H1 (cell line): ENCODE data around the gene LRRC41. TPM values are rescaled to one million over a fixed set of nuclear protein-coding genes. Genes with fewer than 3 reads are reported as not detected.

Experiments used
- CTCF ChIA-PET: fragments of 300-600 bp; sonication (Branson Sonifier 250); formaldehyde crosslinking; loops from one replicate; lab custom pipeline; 2021; ENCODE audit not compliant: partially characterized antibody; lab: Charles Lee
- POLR2A ChIA-PET: fragments of 300-600 bp; sonication (Branson Sonifier 250); formaldehyde crosslinking; loops from one replicate; lab custom pipeline; 2021; ENCODE audit warnings: inconsistent platforms; ENCODE audit not compliant: partially characterized antibody; lab: Charles Lee
- DNase-seq, 2 experiments: peaks; one replicate each; pipeline versions ENCODE4 v3.0.0 to v3.0.0-alpha.2; 2010 to 2022; ENCODE audit warnings: low spot score in 2 of 2, low read depth in 1 of 2, mixed read lengths in 1 of 2
- FAIRE-seq: peaks from 2 replicates; lab custom pipeline; 2011; peaks lifted over from hg19 to GRCh38; lab: Jason Lieb, UNC
- H2AFZ ChIP-seq: 2 replicates; pipeline ENCODE4 v1.8.1; 2012; ENCODE audit warnings: low read length, inconsistent platforms
- H2AK5ac ChIP-seq: 2 replicates; pipeline ENCODE4 v1.6.1; 2013; ENCODE audit warnings: low read depth, low read length
- H2BK120ac ChIP-seq: replicated peaks from 2 replicates; pipeline ENCODE3; 2013; ENCODE audit warnings: low read depth, low read length, inconsistent platforms
- H2BK12ac ChIP-seq: 2 replicates; pipeline ENCODE4 v1.6.1; 2013; ENCODE audit warnings: low read depth, low read length
- H2BK15ac ChIP-seq: 2 replicates; pipeline ENCODE4 v1.6.1; 2013; ENCODE audit warnings: low read length
- H2BK20ac ChIP-seq: 2 replicates; pipeline ENCODE4 v1.6.1; 2013; ENCODE audit warnings: low read length
- H2BK5ac ChIP-seq: 2 replicates; pipeline ENCODE4 v1.6.1; 2013; ENCODE audit warnings: low read depth, low read length
- H3K14ac ChIP-seq: 2 replicates; pipeline ENCODE4 v1.6.1; 2013; ENCODE audit warnings: inconsistent platforms; ENCODE audit not compliant: insufficient read length
- H3K18ac ChIP-seq: 2 replicates; pipeline ENCODE4 v1.6.1; 2013; ENCODE audit warnings: low read length; ENCODE audit errors: extremely low read depth
- H3K23ac ChIP-seq: 2 replicates; pipeline ENCODE4 v1.6.1; 2013; ENCODE audit warnings: inconsistent platforms; ENCODE audit not compliant: insufficient read length
- H3K23me2 ChIP-seq: 2 replicates; pipeline ENCODE4 v1.6.1; 2013; ENCODE audit warnings: low read depth, low read length
- H3K27ac ChIP-seq: 2 replicates; pipeline ENCODE4 v1.6.1; 2011; ENCODE audit warnings: low read depth, low read length, inconsistent platforms
- H3K27me3 ChIP-seq, 4 experiments: replicated peaks in 1 of 4; 1 replicate in 1 of 4; 2 replicates in 3 of 4; pipeline versions ENCODE4 v1.6.1 to v1.8.1; 2011 to 2013; ENCODE audit warnings: low read length in 3 of 4, mild to moderate bottlenecking in 3 of 4, inconsistent platforms in 2 of 4, mixed read lengths in 2 of 4, moderate library complexity in 1 of 4; ENCODE audit not compliant: control insufficient read depth in 3 of 4, insufficient read depth in 3 of 4; ENCODE audit errors: extremely low read depth in 1 of 4
- H3K36me3 ChIP-seq, 4 experiments: 2 replicates each; pipeline versions ENCODE4 v1.6.1 to v1.8.1; 2011 to 2013; ENCODE audit warnings: mild to moderate bottlenecking in 4 of 4, low read length in 3 of 4, moderate library complexity in 2 of 4, control low read depth in 1 of 4, inconsistent platforms in 1 of 4; ENCODE audit not compliant: insufficient read depth in 4 of 4, control insufficient read depth in 2 of 4
- H3K4ac ChIP-seq: replicated peaks from 2 replicates; pipeline ENCODE3; 2013; ENCODE audit warnings: low read length, low read depth, mixed read lengths, inconsistent platforms; ENCODE audit not compliant: insufficient read length
- H3K4me1 ChIP-seq, 4 experiments: replicated peaks in 1 of 4; 1 replicate in 1 of 4; 2 replicates in 3 of 4; pipeline versions ENCODE4 v1.6.1 to v1.8.1; 2011 to 2013; ENCODE audit warnings: low read length in 3 of 4, inconsistent platforms in 2 of 4, mixed read lengths in 1 of 4; ENCODE audit not compliant: insufficient read depth in 4 of 4, control insufficient read depth in 3 of 4
- H3K4me2 ChIP-seq, 2 experiments: 2 replicates each; pipeline versions ENCODE4 v1.6.1 to v1.8.1; 2011 to 2013; ENCODE audit warnings: low read depth in 2 of 2, low read length in 2 of 2, control low read depth in 1 of 2, inconsistent platforms in 1 of 2, mild to moderate bottlenecking in 1 of 2; ENCODE audit not compliant: insufficient read depth in 1 of 2
- H3K4me3 ChIP-seq, 4 experiments: fragments of 200-600, 300-600 bp in 1 of 4; sonication (generic), shearing (Covaris generic), sonication (Bioruptor Twin) in 1 of 4; 2 replicates each; pipeline versions ENCODE4 v1.5.1 to v1.8.1; 2011 to 2016; ENCODE audit warnings: low read length in 4 of 4, low read depth in 3 of 4, control low read depth in 2 of 4, inconsistent platforms in 2 of 4, mild to moderate bottlenecking in 2 of 4, mixed read lengths in 1 of 4, moderate library complexity in 1 of 4; ENCODE audit not compliant: insufficient read depth in 2 of 4; ENCODE audit errors: extremely low read depth in 1 of 4
- H3K56ac ChIP-seq: replicated peaks from 2 replicates; pipeline ENCODE3; 2013; ENCODE audit warnings: low read depth, mild to moderate bottlenecking, mixed read lengths, low read length, inconsistent platforms; ENCODE audit not compliant: insufficient read length
- H3K79me1 ChIP-seq: 2 replicates; pipeline ENCODE4 v1.6.1; 2013; ENCODE audit warnings: low read depth, low read length, control low read depth
- H3K79me2 ChIP-seq, 2 experiments: 2 replicates each; pipeline versions ENCODE4 v1.6.1 to v1.8.1; 2012 to 2013; ENCODE audit warnings: low read length in 2 of 2, mild to moderate bottlenecking in 2 of 2, inconsistent platforms in 1 of 2; ENCODE audit not compliant: insufficient read depth in 2 of 2, control insufficient read depth in 1 of 2
- H3K9ac ChIP-seq, 4 experiments: replicated peaks in 1 of 4; 1 replicate in 1 of 4; 2 replicates in 3 of 4; pipeline versions ENCODE4 v1.6.1 to v1.8.1; 2011 to 2013; ENCODE audit warnings: low read depth in 3 of 4, low read length in 3 of 4, control low read depth in 2 of 4, mild to moderate bottlenecking in 2 of 4, moderate library complexity in 2 of 4, inconsistent platforms in 1 of 4; ENCODE audit errors: extremely low read depth in 1 of 4
- H3K9me3 ChIP-seq, 2 experiments: 2 replicates each; pipeline versions ENCODE4 v1.6.1 to v1.8.1; 2012 to 2013; ENCODE audit warnings: mild to moderate bottlenecking in 2 of 2, moderate library complexity in 2 of 2, control low read depth in 1 of 2, inconsistent platforms in 1 of 2, low read depth in 1 of 2, low read length in 1 of 2, mixed read lengths in 1 of 2; ENCODE audit not compliant: insufficient read depth in 2 of 2
- H4K20me1 ChIP-seq, 2 experiments: replicated peaks in 1 of 2; 2 replicates each; pipeline versions ENCODE3 to v1.8.1; 2011 to 2013; ENCODE audit warnings: inconsistent platforms in 2 of 2, low read length in 2 of 2, mild to moderate bottlenecking in 1 of 2; ENCODE audit not compliant: insufficient read depth in 2 of 2, control insufficient read depth in 1 of 2
- H4K5ac ChIP-seq: 2 replicates; pipeline ENCODE4 v1.6.1; 2013; ENCODE audit warnings: low read length, low read depth, mixed read lengths, inconsistent platforms; ENCODE audit not compliant: insufficient read length
- H4K8ac ChIP-seq: 2 replicates; pipeline ENCODE4 v1.8.0; 2013; ENCODE audit warnings: mild to moderate bottlenecking, moderate library complexity, low read length, inconsistent platforms; ENCODE audit not compliant: insufficient read depth; ENCODE audit errors: extremely low read depth
- H4K91ac ChIP-seq: replicated peaks from 2 replicates; pipeline ENCODE3; 2013; ENCODE audit warnings: low read length, mixed read lengths, inconsistent platforms; ENCODE audit not compliant: insufficient read length
- EP300 ChIP-seq, 2 experiments: IDR thresholded peaks; 1 replicate in 1 of 2; 2 replicates in 1 of 2; pipeline ENCODE4 v1.6.1; 2011 to 2012; ENCODE audit warnings: low read depth in 2 of 2, low read length in 2 of 2, mild to moderate bottlenecking in 2 of 2, borderline replicate concordance in 1 of 2, inconsistent platforms in 1 of 2, moderate library complexity in 1 of 2
- RAD21 ChIP-seq, 2 experiments: IDR thresholded peaks in 1 of 2; conservative IDR thresholded peaks in 1 of 2; 2 replicates each; pipeline ENCODE4 v1.6.1; 2011; ENCODE audit warnings: low read depth in 2 of 2, low read length in 2 of 2, improper control_type of control experiment in 1 of 2, inconsistent platforms in 1 of 2, mild to moderate bottlenecking in 1 of 2, moderate library complexity in 1 of 2
- SAP30 ChIP-seq: fragments of 300-600 bp; sonication (generic); IDR thresholded peaks from 2 replicates; pipeline ENCODE4 v1.7.1; 2012; ENCODE audit warnings: low read length, moderate library complexity, mild to moderate bottlenecking, inconsistent platforms; ENCODE audit not compliant: insufficient read depth, insufficient replicate concordance
- SIN3A ChIP-seq, 2 experiments: IDR thresholded peaks in 1 of 2; conservative IDR thresholded peaks in 1 of 2; 2 replicates each; pipeline ENCODE4 v1.6.1; 2011 to 2012; ENCODE audit warnings: low read length in 2 of 2, improper control_type of control experiment in 1 of 2, low read depth in 1 of 2, mild to moderate bottlenecking in 1 of 2
- WGBS, 2 experiments: shearing (Covaris generic) in 1 of 2; methylation state at CpG; one replicate each; pipeline versions ENCODE4 v1.1.6 to v1.1.7; 2013 to 2015; ENCODE audit warnings: low lambda C conversion rate in 2 of 2, mixed read lengths in 2 of 2, inconsistent platforms in 1 of 2, low coverage in 1 of 2, missing lambda C conversion rate in 1 of 2; ENCODE audit not compliant: insufficient replicate concordance in 2 of 2, insufficient coverage in 1 of 2, insufficient read length in 1 of 2; ENCODE audit errors: extremely low coverage in 1 of 2, missing lambda C conversion rate in 1 of 2; 5-methylcytosine and 5-hydroxymethylcytosine counted together
- polyA plus RNA-seq, 7 experiments: library from polyadenylated mRNA; depleted of rRNA in 3 of 7; stranded (reverse) in 5 of 7; unstranded in 2 of 7; fragments of >200 nt in 5 of 7; fragments of 200-250 nt in 2 of 7; gene quantifications; 1 replicate in 5 of 7; 2 replicates in 1 of 7; 4 replicates in 1 of 7; pipeline versions ENCODE4 v1.2.1 to v1.2.3, GENCODE V29; 2011 to 2013; ENCODE audit warnings: missing spikeins in 2 of 7, mixed read lengths in 2 of 7
- total RNA-seq: library from RNA; stranded (reverse); fragmentation: NEBNext Ultra II Directional; extraction: Animal tissue kit (Norgen Biotek cat#: 25700); gene quantifications from 2 replicates; pipeline ENCODE4 v1.2.1, GENCODE V29; 2021
- TF ChIP-seq, protein P1 (sequence below), 3 experiments: IDR thresholded peaks; 1 replicate in 2 of 3; 2 replicates in 1 of 3; pipeline versions ENCODE4 v1.5.1 to v1.6.1; 2011; ENCODE audit warnings: low read length in 3 of 3, mild to moderate bottlenecking in 3 of 3, inconsistent platforms in 2 of 3, low read depth in 1 of 3, moderate library complexity in 1 of 3; ENCODE audit not compliant: insufficient read depth in 1 of 3; ENCODE audit errors: control extremely low read depth in 1 of 3

Gene LRRC41
- total and polyA plus RNA-seq, 2 of the 8 experiments (the other 6 are each of a cell fraction or from before 2014, with no cell fraction given), result 36.8 to 51.2 TPM

DNA sequence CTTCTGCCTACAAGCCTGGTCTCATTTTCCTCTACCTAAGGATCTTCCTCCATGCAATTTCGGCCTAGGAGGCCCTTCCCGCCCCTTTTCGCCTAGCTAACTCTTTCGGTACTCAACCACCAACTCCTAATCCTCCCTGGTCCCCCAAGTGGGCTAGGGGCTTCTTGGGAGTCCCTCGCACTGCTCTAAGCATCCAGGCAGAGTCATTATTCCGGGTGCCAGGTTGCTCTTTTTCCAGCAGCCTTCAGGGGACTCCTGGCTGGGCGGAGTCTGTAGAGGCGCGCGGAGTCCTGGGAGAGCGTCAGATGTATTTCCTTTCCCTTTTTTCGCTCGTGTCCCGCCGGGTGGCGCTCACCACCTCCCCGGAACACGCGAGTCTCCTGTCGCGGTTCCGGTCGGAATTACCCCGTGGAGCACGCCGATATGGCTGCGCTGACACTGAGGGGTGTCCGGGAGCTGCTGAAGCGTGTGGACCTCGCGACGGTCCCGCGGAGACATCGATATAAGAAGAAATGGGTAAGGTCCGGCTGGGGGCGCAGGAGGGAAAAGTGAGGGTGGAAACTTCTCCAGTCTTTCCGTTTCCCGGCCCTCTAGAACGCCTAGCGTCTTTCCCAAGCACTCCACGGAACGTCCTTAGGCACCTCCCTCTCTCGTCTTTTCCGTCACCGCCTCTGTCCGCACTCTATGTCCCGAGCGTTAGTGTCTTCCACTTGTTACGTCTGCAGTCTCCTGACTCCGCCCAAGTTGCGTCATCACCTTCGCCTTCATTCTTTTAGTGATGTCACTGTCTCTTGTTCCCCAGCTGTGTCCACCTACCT, 37.2 kb upstream of the LRRC41 start, which contains the start of gene NSUN4:
Gene NSUN4, plus strand, starts transcription at position 404 of the 818 bp plus-strand sequence. Its CDS starts 20 bp downstream, at position 424.
- Histone ChIP-seq H3K4me2 (peak within 1 kb of the TSS; percentile 67 to 79), H3K79me1 (peaks cover 3% of the 10 kb centered on the region; the same call in 1 of the 2 replicates), H4K20me1 (peaks cover 0 to 5% of the 10 kb centered on the region in 2 experiments), H2BK20ac (0 out of 2 replicates have a peak within 1 kb of the TSS, but pooled peaks have one; percentile 61), H3K79me2 (no peaks in the 10 kb centered on the region; a peak in 1 of 4 replicates), H3K56ac (peak within 1 kb of the TSS; percentile 79), H3K36me3 (peaks cover 0 to 18% (median 11%) of the 10 kb centered on the region in 4 experiments; a peak in 6 of 8 replicates), H2BK12ac (peak within 1 kb of the TSS; percentile 92), H3K4me1 (peaks cover 0 to 7% (median 4%) of the 10 kb centered on the region in 4 experiments; a peak in 4 of 7 replicates), H2BK120ac (peak within 1 kb of the TSS; percentile 19), H3K4me3 (peak within 1 kb of the TSS; percentile 72 to 91 (median 86)), H3K9me3 (no peaks in the 10 kb centered on the region), H3K9ac (peak within 1 kb of the TSS; percentile 13 to 84 (median 78)), H4K8ac (peak within 1 kb of the TSS; percentile 90), H2AK5ac (0 out of 2 replicates have a peak within 1 kb of the TSS, but pooled peaks have one; percentile 65), H4K91ac (peak within 1 kb of the TSS; percentile 94), H3K27me3 (no peaks in the 10 kb centered on the region), H2BK15ac (peak within 1 kb of the TSS; percentile 61; the same call in 1 of the 2 replicates), H3K23ac (no peak within 1 kb of the TSS), H3K18ac (peak within 1 kb of the TSS; percentile 99), H3K4ac (peak within 1 kb of the TSS; percentile 94), H4K5ac (peak within 1 kb of the TSS; percentile 91), H3K14ac (no peak within 1 kb of the TSS), H3K27ac (peak within 1 kb of the TSS; percentile 83), H2BK5ac (peak within 1 kb of the TSS; percentile 93), H2AFZ (peak within 1 kb of the TSS; percentile 74), H3K23me2 (peaks cover 9% of the 10 kb centered on the region)
- ChIA-PET POLR2A (interaction anchor here (0.6 to 4.0 kb wide), 19 partner anchors 9 to 413 kb away, joined by 3 to 25 read pairs (median 5); partner anchors contain the start of genes LRRC41, RAD54L and UQCRH), CTCF (interaction anchor here (0.7 to 2.8 kb wide), 19 partner anchors 10 to 277 kb away, joined by 3 to 21 read pairs (median 4); partner anchors contain the start of genes LRRC41 and UQCRH)
- DNase-seq (peak; percentile 66 to 79), FAIRE-seq (peak; percentile 13)
- WGBS, 2 experiments, result 2% methylated on average over 50 of the region's 53 CpGs; no CpG with 5 or more reads in 1 of the 2 experiments
- TF ChIP-seq RAD21 (IDR thresholded peaks at IDR 0.05 in 1 of 2, conservative IDR thresholded peaks at IDR 0.05 in 1 of 2; ENCODE audit: low read depth in 2 of 2, low read length in 2 of 2) (peak; percentile 21 to 25; a peak in 3 of 4 replicates), EP300 (IDR thresholded peaks at IDR 0.05; ENCODE audit: borderline replicate concordance in 1 of 2, low read depth in 2 of 2, low read length in 2 of 2) (0 out of 3 replicates have a peak, but pooled peaks of 1 of the 2 experiments have one; percentile 48), SAP30 (peak; percentile 71), SIN3A (conservative IDR thresholded peaks at IDR 0.05 in 1 of 2, IDR thresholded peaks at IDR 0.05 in 1 of 2; ENCODE audit: low read depth in 1 of 2, low read length in 2 of 2) (peak; percentile 6 to 88; a peak in 3 of 4 replicates)
- TF ChIP-seq, protein P1, sequence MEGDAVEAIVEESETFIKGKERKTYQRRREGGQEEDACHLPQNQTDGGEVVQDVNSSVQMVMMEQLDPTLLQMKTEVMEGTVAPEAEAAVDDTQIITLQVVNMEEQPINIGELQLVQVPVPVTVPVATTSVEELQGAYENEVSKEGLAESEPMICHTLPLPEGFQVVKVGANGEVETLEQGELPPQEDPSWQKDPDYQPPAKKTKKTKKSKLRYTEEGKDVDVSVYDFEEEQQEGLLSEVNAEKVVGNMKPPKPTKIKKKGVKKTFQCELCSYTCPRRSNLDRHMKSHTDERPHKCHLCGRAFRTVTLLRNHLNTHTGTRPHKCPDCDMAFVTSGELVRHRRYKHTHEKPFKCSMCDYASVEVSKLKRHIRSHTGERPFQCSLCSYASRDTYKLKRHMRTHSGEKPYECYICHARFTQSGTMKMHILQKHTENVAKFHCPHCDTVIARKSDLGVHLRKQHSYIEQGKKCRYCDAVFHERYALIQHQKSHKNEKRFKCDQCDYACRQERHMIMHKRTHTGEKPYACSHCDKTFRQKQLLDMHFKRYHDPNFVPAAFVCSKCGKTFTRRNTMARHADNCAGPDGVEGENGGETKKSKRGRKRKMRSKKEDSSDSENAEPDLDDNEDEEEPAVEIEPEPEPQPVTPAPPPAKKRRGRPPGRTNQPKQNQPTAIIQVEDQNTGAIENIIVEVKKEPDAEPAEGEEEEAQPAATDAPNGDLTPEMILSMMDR (IDR thresholded peaks at IDR 0.05; ENCODE audit: control extremely low read depth in 1 of 3, insufficient read depth in 1 of 3, low read depth in 1 of 3, low read length in 3 of 3), result peak; percentile 65 to 72 (median 69)
